Measurements from ENCODE around the gene C11orf91. TPM values are rescaled to one million over a fixed set of nuclear protein-coding genes. Genes with fewer than 3 reads are reported as not detected.
"Not testable (repeated sequence)": the region's sequence is repeated elsewhere in the genome, so short reads cannot be mapped to it uniquely, and the experiment has no call there.

C11orf91 gene
- total RNA-seq, 2 experiments from 2014 or later: not detected

- Mint-ChIP-seq H3K9me3 (peaks cover 3% of the 10 kb centered on the region), H3K27ac (no peak overlapping the region), H3K4me1 (peaks cover 9% of the 10 kb centered on the region), H3K36me3 (ENCODE audit: low read depth) (no peaks in the 10 kb centered on the region), H3K4me3 (no peak overlapping the region), H3K27me3 (peaks cover 14% of the 10 kb centered on the region)
- no peak for DNase-seq
- ChIA-PET POLR2A (interaction anchor here (1.1 kb wide), 1 partner anchor 45 kb away, joined by 3 read pairs; no protein-coding TSS in a partner anchor), CTCF (interaction anchor here (1.1 to 1.5 kb wide), 2 partner anchors 8 to 50 kb away, joined by 3 to 5 read pairs; partner anchors contain the start of gene C11orf91)
Observed at GRCh38 chr11:33692013-33692504, 8.6 kb downstream of the C11orf91 start.

DNA sequence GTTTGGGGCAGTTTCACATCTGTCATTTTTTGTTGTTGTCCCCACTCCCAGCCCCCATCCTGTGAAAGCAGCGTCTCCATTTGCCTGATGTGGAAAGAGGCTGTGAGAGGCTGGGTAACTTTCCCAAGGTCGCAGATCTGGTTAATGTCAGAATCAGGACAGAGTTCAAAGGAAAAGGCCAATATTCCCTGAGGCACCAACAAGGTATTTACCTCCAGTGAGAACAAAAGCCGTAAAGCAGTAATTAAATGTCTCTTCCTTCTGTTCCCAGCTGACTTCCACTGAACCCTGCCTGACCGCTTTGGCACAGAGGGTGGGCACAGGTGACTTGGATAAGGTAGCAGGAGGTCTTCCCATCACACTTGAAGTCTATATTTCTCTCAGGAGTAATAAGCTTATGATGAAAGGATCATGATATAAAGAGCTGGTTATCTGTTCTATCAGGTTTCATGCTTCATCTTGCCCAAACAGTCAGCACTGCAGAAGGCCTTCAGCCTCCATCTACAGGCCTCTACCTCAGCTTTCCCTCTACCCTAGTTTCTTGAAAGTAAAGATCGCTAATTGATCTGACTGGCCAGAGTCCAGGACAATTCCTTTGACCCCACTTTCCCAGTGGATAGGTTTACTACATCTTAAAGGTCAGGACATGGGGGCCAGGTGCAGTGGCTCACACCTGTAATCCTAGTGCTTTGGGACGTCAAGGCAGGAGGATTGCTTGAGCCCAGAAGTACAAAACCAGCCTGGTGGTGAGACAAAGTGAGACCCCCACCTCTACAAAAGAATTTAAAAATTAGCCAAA is 9.4 kb downstream of the C11orf91 start:
- POLR2A ChIA-PET: interaction anchor here (1.1 to 2.7 kb wide), 2 partner anchors 10 to 46 kb away, joined by 3 to 10 read pairs; partner anchors contain the start of gene C11orf91

DNA sequence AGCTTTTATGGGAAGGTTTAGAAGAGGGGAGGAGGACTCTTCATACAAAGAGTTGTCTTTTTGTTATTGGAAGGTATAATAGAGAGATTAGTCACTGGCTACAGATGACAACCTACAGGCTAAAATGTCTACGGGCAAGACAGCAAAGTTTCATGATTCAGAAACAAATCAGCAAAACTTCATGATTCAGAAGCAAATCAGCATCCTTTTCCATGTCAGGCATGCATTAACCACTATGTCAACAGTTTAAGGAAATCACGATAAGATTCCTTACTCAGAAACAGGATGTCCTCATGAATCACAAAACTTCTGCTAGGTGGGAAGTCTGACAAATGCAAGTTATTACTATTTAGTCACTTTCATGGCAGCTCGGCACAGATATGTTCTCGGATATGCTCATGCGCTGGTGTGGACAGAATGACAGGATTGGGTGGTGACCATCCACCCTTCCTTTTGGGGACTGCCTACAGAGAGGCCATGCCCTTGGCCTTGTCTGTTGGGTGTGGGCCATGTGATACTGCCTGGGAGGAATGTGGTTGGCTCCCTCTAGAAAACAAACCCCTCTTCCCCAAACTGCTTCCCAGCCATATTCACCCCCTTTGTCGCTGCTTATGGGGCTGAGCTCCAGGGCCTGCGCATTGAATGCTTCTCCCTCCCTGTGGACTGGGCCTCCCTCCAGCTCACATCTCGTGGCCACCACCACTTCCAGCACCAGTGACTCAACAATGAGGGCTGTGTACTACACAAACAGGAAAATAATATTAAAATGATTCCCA is 10.1 kb downstream of the C11orf91 start:
- H3K9me3 Mint-ChIP-seq: peaks cover 3% of the 10 kb centered on the region
- no peak for DNase-seq
- no peaks in the 10 kb centered on the region for H3K36me3 Mint-ChIP-seq (ENCODE audit: low read depth)
- no peak overlapping the region for H3K4me3 Mint-ChIP-seq
- H3K27me3 Mint-ChIP-seq: peaks cover 3% of the 10 kb centered on the region
- CTCF ChIA-PET: interaction anchor here (1.3 to 1.5 kb wide), 2 partner anchors 52 to 222 kb away, joined by 3 to 5 read pairs; no protein-coding TSS in a partner anchor
- POLR2A ChIA-PET: interaction anchor here (0.6 to 2.7 kb wide), 3 partner anchors 10 to 578 kb away, joined by 3 to 10 read pairs (median 3); partner anchors contain the start of gene C11orf91
- H3K4me1 Mint-ChIP-seq: peaks cover 5% of the 10 kb centered on the region
- no peak overlapping the region for H3K27ac Mint-ChIP-seq

More for the DNA sequence above, 9.4 kb downstream of the C11orf91 start:
- Mint-ChIP-seq H3K27me3 (peaks cover 6% of the 10 kb centered on the region), H3K27ac (no peak overlapping the region), H3K4me3 (no peak overlapping the region), H3K9me3 (peaks cover 3% of the 10 kb centered on the region), H3K4me1 (peaks cover 6% of the 10 kb centered on the region), H3K36me3 (ENCODE audit: low read depth) (no peaks in the 10 kb centered on the region)
- CTCF ChIA-PET: interaction anchor here (1.1 to 1.5 kb wide), 2 partner anchors 9 to 51 kb away, joined by 3 to 5 read pairs; partner anchors contain the start of gene C11orf91
- DNase-seq: no peak

DNA sequence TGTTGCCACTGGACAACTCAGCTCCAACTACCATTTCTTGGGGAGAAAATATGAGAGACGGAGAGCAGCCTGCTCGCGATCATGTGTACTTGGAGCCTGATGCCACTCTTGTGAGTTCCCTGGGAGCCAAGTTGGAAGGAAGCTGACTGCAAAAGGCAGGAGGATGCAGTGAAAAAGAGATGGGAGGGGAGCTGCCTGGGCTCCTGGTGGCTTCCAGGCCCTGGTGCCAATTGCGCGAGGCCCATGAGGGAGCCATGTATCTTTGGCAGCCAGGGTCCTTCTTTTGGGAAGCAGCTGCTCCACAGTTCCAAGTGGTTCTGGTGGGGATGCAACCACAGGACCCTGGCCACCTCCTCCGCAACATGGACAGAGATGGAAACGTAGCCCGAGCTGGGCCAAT is 11.1 kb downstream of the C11orf91 start:
- H3K27me3 Mint-ChIP-seq: peaks cover 8% of the 10 kb centered on the region
- ChIA-PET CTCF (interaction anchor here (1.1 to 1.3 kb wide), 2 partner anchors 139 to 221 kb away, joined by 3 read pairs; no protein-coding TSS in a partner anchor), POLR2A (interaction anchor here (1.6 to 2.7 kb wide), 2 partner anchors 11 to 53 kb away, joined by 3 to 10 read pairs; partner anchors contain the start of gene C11orf91)
- H3K4me3 Mint-ChIP-seq: no peak overlapping the region
- H3K9me3 Mint-ChIP-seq: peaks cover 3% of the 10 kb centered on the region
- H3K36me3 Mint-ChIP-seq (ENCODE audit: low read depth): no peaks in the 10 kb centered on the region
- H3K4me1 Mint-ChIP-seq: peaks cover 5% of the 10 kb centered on the region
- H3K27ac Mint-ChIP-seq: no peak overlapping the region
- DNase-seq: no peak

DNA sequence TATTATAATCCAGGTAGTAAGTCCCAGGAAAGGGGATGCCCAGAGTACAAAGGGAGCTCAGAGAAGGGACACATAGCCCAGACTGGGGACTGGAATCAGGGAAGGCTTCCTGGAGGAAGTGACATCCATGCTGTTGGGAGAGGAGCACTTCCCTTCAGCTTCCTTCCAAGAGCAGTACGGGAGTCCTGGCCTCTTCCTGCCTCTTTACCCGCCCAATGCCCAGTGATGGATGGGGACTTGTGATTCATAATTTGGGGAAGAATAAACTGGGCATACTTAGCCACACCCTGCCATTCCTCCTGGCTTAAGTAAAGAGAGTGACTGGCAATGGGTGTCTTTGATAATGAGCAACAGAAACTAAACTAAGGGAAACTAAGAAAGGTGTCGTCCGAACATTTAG is 11.5 kb downstream of the C11orf91 start:
- Mint-ChIP-seq H3K36me3 (ENCODE audit: low read depth) (no peaks in the 10 kb centered on the region), H3K27ac (no peak overlapping the region), H3K4me1 (peaks cover 5% of the 10 kb centered on the region), H3K27me3 (peaks cover 12% of the 10 kb centered on the region), H3K4me3 (no peak overlapping the region), H3K9me3 (peaks cover 3% of the 10 kb centered on the region)
- DNase-seq: no peak
- ChIA-PET POLR2A (interaction anchor here (1.6 to 2.7 kb wide), 2 partner anchors 12 to 53 kb away, joined by 3 to 10 read pairs; partner anchors contain the start of gene C11orf91), CTCF (interaction anchor here (1.1 to 1.3 kb wide), 3 partner anchors 139 to 220 kb away, joined by 3 read pairs; no protein-coding TSS in a partner anchor)

DNA sequence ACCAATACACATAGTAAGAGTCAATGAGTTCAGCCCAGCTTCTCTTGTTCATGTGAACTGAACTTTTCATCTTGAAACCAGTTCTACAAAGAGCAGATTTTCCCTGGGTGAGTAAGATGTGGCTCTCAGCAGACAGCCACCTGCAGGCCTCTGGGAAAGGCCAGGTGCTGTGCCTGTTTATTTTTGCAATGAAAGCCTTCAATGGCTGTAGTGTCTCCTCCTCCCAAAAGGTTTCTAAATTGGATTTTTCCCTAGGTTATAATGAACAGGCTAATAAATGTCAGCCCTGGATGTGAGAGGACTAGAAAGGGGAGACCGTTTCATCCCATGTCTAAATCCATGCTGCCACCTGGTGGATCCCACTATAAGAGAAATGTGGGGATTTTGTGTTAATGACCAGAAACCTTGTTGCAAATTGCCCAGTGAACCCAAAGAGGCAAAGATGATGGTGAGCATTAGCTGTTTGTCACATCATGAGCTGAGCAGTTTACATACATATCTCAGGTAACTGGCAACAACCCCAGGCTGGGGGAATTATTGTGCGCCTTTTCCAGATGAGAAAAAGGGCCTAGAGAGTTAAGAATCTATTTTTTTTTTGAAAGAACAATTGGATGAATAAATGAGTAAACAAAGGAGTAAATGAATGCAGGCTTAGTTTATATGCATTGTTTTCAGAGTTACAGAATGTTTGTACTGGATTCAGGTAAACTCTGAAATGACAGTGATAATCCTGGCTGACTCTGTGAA is 12.7 kb downstream of the C11orf91 start:
- POLR2A ChIA-PET: no interaction called here
- CTCF ChIA-PET: interaction anchor here (0.8 to 1.1 kb wide), 2 partner anchors 12 to 142 kb away, joined by 3 read pairs; no protein-coding TSS in a partner anchor
- Mint-ChIP-seq H3K27ac (no peak overlapping the region), H3K36me3 (ENCODE audit: low read depth) (no peaks in the 10 kb centered on the region), H3K9me3 (peaks cover 3% of the 10 kb centered on the region), H3K4me1 (peaks cover 5% of the 10 kb centered on the region), H3K27me3 (peaks cover 15% of the 10 kb centered on the region), H3K4me3 (no peak overlapping the region)
- DNase-seq: no peak

DNA sequence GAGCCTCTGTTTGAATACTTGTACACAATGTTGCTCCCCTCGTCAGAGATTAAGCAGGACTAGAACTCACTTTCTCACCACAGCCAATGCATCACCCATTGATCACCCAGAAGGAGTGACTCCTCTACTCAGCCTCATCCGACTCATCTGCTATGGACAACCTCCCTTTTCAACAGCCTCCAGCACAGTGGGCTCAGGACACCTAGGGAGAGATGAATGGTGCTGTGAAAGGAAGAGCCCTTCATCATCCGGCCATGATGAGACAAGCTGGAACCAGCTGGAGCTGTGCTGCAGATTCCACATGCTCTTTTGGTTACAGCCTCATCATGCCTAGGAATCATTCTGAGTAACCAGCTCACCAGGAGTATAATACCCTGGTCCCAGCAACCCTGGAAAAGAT is 15.5 kb downstream of the C11orf91 start:
- Mint-ChIP-seq H3K4me3 (no peak overlapping the region), H3K4me1 (peaks cover 11% of the 10 kb centered on the region), H3K36me3 (ENCODE audit: low read depth) (no peaks in the 10 kb centered on the region), H3K9me3 (peaks cover 3% of the 10 kb centered on the region), H3K27ac (no peak overlapping the region), H3K27me3 (peaks cover 34% of the 10 kb centered on the region)
- DNase-seq: no peak
- ChIA-PET POLR2A (interaction anchor here (1.0 kb wide), 1 partner anchor 10 kb away, joined by 3 read pairs; no protein-coding TSS in a partner anchor), CTCF (interaction anchor here (1.0 kb wide), 1 partner anchor 318 kb away, joined by 3 read pairs; no protein-coding TSS in a partner anchor)

DNA sequence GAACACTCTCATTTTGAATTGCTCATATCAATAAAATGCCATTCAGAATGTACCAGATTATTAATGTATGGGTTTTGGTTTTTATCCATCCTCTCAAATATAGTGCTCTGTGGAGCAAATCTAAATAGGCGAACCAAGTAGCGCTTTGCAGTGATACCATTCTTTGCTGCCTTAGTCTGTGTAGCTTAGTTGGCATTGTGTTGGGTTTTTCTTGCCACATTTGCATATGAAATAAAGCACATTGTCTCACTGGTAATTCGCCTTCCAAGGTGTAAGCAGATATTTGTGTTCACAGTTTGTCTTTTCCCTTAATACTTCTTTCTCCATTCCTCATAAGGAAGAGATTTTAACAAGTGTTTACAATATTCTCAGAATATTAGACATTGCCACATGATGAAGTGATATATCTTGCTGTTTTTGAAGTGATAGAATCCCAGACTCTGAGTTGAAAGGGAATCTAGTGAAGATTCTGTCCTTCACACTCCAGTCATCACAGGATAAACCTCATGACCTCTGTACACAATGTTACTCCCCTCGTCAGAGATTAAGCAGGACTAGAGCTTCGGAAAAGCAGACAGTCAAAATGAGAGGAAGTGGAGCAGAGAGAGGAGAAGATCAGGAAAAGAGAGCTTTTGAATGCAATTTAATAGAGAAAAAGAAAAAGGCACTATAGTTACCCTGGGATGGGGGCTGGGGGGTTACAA is 16.5 kb downstream of the C11orf91 start:
- DNase-seq: no peak
- ChIA-PET CTCF (no interaction called here), POLR2A (no interaction called here)
- H3K4me3 Mint-ChIP-seq: no peak overlapping the region
- peaks cover 42% of the 10 kb centered on the region for H3K27me3 Mint-ChIP-seq
- no peak overlapping the region for H3K27ac Mint-ChIP-seq
- no peaks in the 10 kb centered on the region for H3K36me3 Mint-ChIP-seq (ENCODE audit: low read depth)
- peaks cover 3% of the 10 kb centered on the region for H3K9me3 Mint-ChIP-seq
- peaks cover 13% of the 10 kb centered on the region for H3K4me1 Mint-ChIP-seq

DNA sequence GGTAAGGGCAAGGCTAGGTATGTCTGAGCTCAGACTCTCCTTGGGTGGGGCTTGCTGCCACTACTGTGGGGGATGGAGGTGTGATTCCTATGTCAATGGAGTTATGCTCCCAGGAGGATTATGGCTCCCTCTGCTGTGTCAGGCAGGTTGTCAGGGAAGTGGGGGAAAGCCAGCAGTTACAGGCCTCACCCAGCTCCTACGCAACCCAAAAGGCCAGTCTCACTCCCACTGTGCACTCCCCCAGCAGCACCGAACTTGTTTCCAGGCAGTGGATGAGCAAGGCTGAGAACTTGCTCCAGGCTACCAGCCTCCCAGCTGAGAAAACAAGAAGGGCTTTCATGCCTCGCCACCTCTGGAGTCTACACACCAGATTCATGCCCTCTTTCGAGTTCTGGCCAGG is 18.2 kb downstream of the C11orf91 start:
- no peak for DNase-seq
- H3K27ac Mint-ChIP-seq: no peak overlapping the region
- peaks cover 3% of the 10 kb centered on the region for H3K9me3 Mint-ChIP-seq
- H3K27me3 Mint-ChIP-seq: peaks cover 54% of the 10 kb centered on the region
- no peak overlapping the region for H3K4me3 Mint-ChIP-seq
- ChIA-PET POLR2A (interaction anchor here (1.0 kb wide), 1 partner anchor 18 kb away, joined by 3 read pairs; the partner anchor contains the start of gene C11orf91), CTCF (no interaction called here)
- no peaks in the 10 kb centered on the region for H3K36me3 Mint-ChIP-seq (ENCODE audit: low read depth)
- H3K4me1 Mint-ChIP-seq: peaks cover 18% of the 10 kb centered on the region

- ChIA-PET CTCF (no interaction called here), POLR2A (interaction anchor here (1.0 kb wide), 1 partner anchor 19 kb away, joined by 3 read pairs; the partner anchor contains the start of gene C11orf91)
- Mint-ChIP-seq H3K36me3 (ENCODE audit: low read depth) (no peaks in the 10 kb centered on the region), H3K27me3 (peaks cover 55% of the 10 kb centered on the region), H3K4me3 (no peak overlapping the region), H3K4me1 (peaks cover 18% of the 10 kb centered on the region), H3K9me3 (no peaks in the 10 kb centered on the region), H3K27ac (no peak overlapping the region)
- no peak for DNase-seq
Observed at GRCh38 chr11:33682019-33682418, 18.6 kb downstream of the C11orf91 start.

DNA sequence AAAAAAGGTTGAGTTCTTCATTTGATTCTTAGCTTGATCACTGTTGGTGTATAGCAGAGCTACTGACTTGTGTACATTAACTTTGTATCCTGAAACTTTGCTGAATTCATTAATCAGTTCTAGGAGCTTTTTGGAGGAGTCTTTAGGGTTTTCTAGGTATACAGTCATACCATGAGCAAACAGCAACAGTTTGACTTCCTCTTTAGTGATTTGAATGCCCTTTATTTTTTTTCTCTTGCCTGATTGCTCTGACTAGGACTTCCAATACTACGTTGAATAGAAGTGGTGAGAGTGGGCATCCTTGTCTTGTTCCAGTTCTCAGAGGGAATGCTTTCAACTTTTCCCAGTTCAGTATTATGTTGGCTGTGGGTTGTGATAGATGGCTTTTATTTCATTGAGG is 22.0 kb downstream of the C11orf91 start:
- H3K36me3 Mint-ChIP-seq (ENCODE audit: low read depth); CTCF ChIA-PET; DNase-seq; H3K4me3 Mint-ChIP-seq; POLR2A ChIA-PET; H3K9me3 Mint-ChIP-seq; H3K27ac Mint-ChIP-seq: not testable (repeated sequence)
- Mint-ChIP-seq H3K27me3 (peaks cover 51% of the 10 kb centered on the region), H3K4me1 (peaks cover 18% of the 10 kb centered on the region)

Data from activated CD4-positive, alpha-beta memory T cell treated with anti-CD3 and anti-CD28 coated beads, Interleukin-2, amount 10 ng/mL, durations not matched to agents 7 days and 5 days (primary cell).